NB4 (cell line): ENCODE results near the gene PPP1R12B.
"Not testable (repeated sequence)": the region's sequence is repeated elsewhere in the genome, so short reads cannot be mapped to it uniquely, and the experiment has no call there.

Experiments used
- MYC ChIP-seq: IDR thresholded peaks from 2 replicates; pipeline ENCODE4 v1.6.1; 2011; ENCODE audit warnings: low read depth, low read length
- POLR2A ChIP-seq: IDR thresholded peaks from 2 replicates; pipeline ENCODE4 v1.6.1; 2011; ENCODE audit warnings: mild to moderate bottlenecking; ENCODE audit not compliant: insufficient read length; ENCODE audit errors: extremely low read depth
- TF ChIP-seq, protein P1 (sequence below): IDR thresholded peaks from one replicate; pipeline ENCODE4 v1.5.1; 2012; ENCODE audit warnings: low read depth, low read length
- TF ChIP-seq, protein P2 (sequence below): IDR thresholded peaks from 2 replicates; pipeline ENCODE4 v1.6.1; 2011; ENCODE audit warnings: low read depth, low read length

DNA sequence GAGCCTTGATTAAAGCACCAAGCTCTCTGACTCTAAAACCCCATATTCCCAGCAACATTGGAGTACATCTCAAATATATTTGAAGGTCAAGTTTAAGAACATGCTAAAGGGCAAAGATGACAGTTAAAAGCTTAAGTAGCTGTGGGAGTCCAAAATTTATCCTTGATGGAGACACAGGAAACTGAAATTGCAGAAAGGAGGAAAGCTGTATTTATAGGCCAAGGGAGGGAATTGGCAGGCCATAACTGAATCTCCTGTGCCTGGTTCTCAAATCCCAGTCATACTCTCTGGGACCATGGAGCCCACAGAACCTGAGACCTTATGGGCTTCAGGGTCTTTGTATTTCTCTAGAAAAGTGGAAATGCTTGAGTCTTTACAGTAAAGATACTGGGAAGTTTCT lies 193.9 kb downstream of the PPP1R12B start:
- TF ChIP-seq, protein P1, sequence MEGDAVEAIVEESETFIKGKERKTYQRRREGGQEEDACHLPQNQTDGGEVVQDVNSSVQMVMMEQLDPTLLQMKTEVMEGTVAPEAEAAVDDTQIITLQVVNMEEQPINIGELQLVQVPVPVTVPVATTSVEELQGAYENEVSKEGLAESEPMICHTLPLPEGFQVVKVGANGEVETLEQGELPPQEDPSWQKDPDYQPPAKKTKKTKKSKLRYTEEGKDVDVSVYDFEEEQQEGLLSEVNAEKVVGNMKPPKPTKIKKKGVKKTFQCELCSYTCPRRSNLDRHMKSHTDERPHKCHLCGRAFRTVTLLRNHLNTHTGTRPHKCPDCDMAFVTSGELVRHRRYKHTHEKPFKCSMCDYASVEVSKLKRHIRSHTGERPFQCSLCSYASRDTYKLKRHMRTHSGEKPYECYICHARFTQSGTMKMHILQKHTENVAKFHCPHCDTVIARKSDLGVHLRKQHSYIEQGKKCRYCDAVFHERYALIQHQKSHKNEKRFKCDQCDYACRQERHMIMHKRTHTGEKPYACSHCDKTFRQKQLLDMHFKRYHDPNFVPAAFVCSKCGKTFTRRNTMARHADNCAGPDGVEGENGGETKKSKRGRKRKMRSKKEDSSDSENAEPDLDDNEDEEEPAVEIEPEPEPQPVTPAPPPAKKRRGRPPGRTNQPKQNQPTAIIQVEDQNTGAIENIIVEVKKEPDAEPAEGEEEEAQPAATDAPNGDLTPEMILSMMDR, result not testable (repeated sequence)
- not testable (repeated sequence) for TF ChIP-seq POLR2A, MYC
- TF ChIP-seq, protein P2, sequence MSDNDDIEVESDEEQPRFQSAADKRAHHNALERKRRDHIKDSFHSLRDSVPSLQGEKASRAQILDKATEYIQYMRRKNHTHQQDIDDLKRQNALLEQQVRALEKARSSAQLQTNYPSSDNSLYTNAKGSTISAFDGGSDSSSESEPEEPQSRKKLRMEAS, result not testable (repeated sequence)
